HG02642 (cell line): ENCODE results near the gene LAS1L.
"Not testable (repeated sequence)": the region's sequence is repeated elsewhere in the genome, so short reads cannot be mapped to it uniquely, and the experiment has no call there.

Experiments used
- ATAC-seq: cut with Tn5 transposase; IDR thresholded peaks from one replicate; pipeline ENCODE4 v1.9.1; 2021; ENCODE audit warnings: mild to moderate bottlenecking; ENCODE audit not compliant: unreplicated experiment, poor library complexity

Gene LAS1L

GRCh38 chrX:65534450-65535292, at the start of gene LAS1L:
Gene LAS1L (minus strand): TSS chrX:65534787. CDS start chrX:65534715, 72 bp downstream.
- peak; percentile 100 for ATAC-seq

DNA sequence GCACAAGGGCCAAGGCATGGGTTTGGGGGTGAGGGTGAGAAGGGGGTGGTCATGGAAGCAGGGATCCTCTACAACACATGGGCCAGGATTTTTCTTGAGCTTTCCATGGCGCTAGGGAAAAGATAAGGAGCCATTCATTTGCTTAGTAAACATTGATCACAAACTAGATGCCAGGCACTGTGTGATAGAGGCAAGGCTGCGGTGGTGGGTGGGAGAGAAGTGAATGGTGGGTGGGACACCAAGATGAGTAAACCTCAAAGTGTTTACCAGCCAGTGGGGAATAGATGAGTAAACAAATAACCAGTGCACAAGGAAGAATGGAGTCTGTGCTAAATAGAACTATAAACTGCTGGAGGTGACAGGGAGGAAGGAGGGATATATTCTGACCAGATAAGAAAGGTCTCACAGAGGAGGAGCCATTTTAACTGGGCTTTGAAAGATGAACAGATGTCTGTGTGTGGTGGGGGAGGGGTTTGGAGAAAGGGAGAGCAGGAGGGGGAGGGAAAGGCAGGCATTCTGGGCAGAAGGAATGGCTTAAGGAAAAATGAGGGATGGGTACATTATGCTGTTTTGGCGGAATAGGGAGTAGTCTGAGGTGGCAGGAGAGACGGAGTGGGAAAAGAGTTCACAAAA, 48.0 kb upstream of the LAS1L start:
- no peak for ATAC-seq

GRCh38 chrX:65581661-65582339, 47.2 kb upstream of the LAS1L start:
- ATAC-seq: peak; percentile 80

- no peak for ATAC-seq
These were observed 43.8 kb upstream of the LAS1L start for GRCh38 chrX:65578346-65578745.

GRCh38 chrX:65576160-65576559, 41.6 kb upstream of the LAS1L start:
- ATAC-seq: no peak

GRCh38 chrX:65575022-65575421, 40.4 kb upstream of the LAS1L start:
- ATAC-seq: no peak

DNA sequence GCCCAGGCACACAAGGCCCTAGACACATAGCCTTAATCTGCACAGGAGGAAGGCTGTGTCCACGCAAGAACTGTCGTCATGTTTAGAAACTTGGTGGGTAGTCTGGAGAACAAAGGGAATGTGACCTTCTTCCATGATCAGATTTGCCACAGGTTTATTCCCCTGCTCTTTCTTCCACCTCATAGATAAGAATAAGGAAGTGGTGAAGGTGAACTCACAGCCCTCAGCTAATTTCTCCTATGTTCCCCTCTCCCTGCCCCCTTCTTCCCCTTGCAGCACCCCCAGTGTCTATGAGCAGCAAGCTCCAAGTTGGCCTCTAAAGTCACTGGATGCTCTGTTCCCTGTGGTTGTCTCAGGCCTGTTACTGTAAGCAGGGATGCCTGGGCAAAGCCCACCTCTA, 39.8 kb upstream of the LAS1L start:
- ATAC-seq: no peak

- no peak for ATAC-seq
These were observed 38.4 kb upstream of the LAS1L start for GRCh38 chrX:65572971-65573370.

DNA sequence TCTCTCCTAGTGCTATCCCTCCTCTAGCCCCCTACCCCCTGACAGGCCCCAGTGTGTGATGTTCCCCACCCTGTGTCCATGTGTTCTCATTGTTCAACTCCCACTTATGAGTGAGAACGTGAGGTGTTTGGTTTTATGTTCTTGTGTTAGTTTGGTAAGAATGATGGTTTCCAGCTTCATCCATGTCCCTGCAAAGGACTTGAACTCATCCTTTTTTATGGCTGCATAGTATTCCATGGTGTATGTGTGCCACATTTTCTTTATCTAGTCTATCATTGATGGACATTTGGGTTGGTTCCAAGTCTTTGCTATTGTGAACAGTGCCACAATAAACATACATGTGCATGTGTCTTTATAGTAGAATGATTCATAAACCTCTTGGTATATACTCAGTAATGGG, 28.3 kb upstream of the LAS1L start:
- not testable (repeated sequence) for ATAC-seq

DNA sequence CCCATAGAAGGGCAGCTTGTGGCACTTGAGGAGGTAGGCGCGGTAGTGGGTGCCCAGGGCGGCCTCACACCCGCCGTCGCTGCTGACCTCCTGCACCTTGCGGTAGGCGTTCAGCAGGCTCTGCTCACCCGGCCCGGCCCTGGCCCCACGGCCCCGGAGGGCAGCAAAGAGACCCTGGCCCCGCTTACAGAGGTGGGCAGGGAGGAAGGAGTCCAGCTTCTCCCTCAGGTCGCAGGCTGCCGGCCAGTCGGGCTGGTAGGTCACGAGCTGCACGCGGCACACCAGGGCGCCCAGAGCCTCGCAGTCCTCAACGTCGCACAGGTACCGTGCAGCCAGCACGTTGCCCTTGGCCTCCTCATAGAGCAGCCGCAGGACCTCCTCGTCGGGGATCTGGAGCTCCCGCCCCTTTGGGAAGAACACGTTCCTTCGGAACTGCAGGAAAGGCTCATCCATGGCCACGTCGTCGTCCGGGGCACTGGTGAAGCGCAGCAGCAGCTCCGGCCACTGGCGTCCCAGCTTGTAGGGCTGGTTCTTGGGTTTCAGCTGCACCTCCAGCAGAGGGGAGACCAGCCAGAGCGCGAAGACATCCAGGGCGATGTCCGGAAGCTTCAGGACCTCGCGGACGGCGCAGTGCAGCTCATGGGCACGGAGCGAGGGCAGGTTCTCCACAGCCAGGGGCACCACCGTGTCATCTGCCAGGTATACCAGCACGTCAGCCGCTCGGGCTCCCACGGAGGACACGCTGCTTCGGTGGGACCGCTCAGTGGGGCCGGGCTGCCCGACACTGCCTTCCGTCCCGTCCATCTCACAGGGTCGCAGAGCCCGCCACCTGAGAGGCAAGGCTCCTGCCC, 17.1 kb upstream of the LAS1L start:
- ATAC-seq: no peak

DNA sequence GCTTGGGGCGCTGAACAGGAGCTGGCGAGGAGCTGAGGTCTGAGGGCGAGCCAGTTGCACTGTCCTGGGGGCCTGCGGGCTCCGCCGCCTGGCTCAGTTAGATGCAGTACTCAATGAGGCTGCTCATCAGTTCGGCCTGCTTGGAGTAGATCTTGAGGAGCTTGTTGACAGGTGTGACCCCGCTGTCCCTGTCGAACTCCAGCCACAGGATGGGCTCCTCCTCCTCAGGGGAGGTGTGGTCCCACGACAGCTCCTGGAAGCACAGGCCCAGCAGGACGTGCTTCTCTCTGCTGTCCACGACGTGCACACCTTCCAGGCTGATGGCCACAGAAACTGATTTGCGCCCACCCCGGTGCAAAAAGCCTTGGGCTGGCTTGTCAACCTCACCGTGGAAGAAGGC, 16.5 kb upstream of the LAS1L start:
- ATAC-seq: no peak

- no peak for ATAC-seq
These were observed 10.9 kb upstream of the LAS1L start for GRCh38 chrX:65545456-65545855.

DNA sequence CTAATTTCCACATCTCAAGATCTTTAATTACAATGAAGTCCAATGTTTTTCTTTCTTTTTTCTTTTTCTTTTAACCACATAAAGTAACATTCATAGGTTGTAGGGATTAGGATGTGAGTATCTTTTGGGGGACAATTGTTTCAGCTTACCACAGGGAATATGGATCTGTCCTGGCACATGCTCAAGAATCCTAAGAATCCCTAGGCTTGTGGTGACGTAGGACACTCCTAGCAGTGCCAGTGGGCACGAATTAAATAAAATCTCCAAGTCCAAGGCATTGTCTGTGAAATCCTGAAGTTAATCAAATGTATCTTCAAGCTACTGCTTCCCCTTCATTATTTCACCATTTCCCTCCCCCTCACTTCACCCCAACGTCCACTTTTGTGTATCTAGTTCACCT, 2.6 kb upstream of the LAS1L start:
- ATAC-seq: no peak

- ATAC-seq: no peak
These were observed 1.7 kb upstream of the LAS1L start for GRCh38 chrX:65536291-65536690.

DNA sequence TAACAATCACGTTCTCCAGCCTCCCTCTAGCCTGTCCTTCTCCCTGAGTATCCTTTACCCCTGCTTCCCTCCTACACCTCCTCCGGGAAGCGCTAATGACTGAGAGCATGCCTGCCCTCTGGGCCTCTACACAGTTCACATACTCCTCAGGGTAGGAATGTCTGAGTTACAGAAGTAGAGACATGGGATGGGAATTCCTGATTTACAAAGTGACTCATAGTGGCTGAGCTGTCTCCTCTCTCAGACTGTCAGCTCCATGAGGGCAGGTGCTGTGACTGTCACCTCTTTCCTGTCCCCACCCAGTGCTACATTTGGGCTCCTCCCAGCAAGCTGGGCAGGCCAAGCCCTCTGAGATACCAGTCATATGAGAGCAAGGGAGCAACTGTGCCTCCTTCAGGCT, 2.6 kb downstream of the LAS1L start:
- ATAC-seq: no peak

GRCh38 chrX:65528705-65529340, 5.8 kb downstream of the LAS1L start:
- peak; percentile 65 for ATAC-seq

DNA sequence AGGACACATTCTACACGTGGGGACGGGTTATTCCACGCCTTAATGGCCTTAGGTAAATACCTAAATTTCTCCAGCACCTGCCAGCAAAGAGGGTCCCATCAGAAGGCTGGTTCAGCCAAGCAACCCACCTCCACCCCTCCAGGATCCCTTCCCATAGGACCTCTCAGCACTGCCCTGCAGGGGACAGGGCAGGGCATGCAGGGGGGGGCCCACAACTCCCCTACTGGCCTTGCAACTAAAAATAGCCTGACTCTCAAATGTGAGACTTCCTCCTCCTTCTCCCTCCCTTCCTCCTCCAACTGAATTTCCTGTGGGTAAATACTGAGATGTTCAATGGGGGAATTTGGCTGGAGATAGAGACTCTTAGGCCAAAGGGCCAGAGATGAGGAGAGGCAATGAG, 6.3 kb downstream of the LAS1L start:
- ATAC-seq: no peak

GRCh38 chrX:65524139-65524538, 10.4 kb downstream of the LAS1L start:
- ATAC-seq: no peak

DNA sequence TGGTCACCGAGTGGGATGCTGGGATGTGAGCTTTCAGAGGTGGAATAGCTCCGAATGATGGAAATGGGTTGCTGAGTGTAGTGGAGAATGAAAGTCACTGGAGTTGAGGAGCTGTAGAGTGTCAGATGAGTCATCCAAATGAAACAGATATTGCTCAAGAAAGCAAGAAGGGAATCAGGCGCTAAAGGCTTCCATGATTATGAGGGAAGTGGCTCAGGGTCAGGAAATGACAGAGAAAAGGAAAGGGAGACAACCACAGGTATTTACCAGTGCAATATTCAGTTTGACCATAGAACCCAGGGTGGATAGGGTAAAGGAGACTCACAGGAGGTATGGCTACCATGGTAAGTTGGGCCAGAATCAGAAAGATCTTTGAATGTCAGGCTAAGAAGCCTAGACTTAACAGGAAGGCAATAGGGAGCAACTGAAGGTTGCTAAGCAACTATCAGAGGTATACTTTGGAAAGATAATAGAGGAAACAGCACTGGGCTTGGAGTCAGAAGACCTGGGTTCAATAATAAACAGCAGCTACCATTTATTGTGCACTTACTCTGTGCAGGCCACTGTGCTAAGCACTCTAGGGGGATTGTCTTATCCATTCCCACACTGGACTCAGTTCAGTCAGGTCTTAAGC, 11.7 kb downstream of the LAS1L start:
- no peak for ATAC-seq
